HG03066 (cell line): Measurements from ENCODE around the gene PPP1R12B.
"Not testable (repeated sequence)": the region's sequence is repeated elsewhere in the genome, so short reads cannot be mapped to it uniquely, and the experiment has no call there.

ENCODE experiments used
- ATAC-seq: cut with Tn5 transposase; IDR thresholded peaks from one replicate; pipeline ENCODE4 v1.9.1; 2021; ENCODE audit warnings: low read depth; ENCODE audit not compliant: unreplicated experiment

Gene PPP1R12B

GRCh38 chr1:202348005-202348508 is 442 bp upstream of the PPP1R12B start:
- no peak for ATAC-seq

- peak; percentile 17 for ATAC-seq
Observed at GRCh38 chr1:202349206-202349928, 868 bp downstream of the PPP1R12B start.

GRCh38 chr1:202351725-202352124 is 3.2 kb downstream of the PPP1R12B start:
- no peak for ATAC-seq

GRCh38 chr1:202352583-202353197 is 4.2 kb downstream of the PPP1R12B start:
- ATAC-seq = not testable (repeated sequence)

GRCh38 chr1:202355944-202356553 is 7.5 kb downstream of the PPP1R12B start:
- no peak for ATAC-seq

GRCh38 chr1:202357506-202357905 is 9.0 kb downstream of the PPP1R12B start:
- no peak for ATAC-seq

GRCh38 chr1:202361224-202361623 is 12.7 kb downstream of the PPP1R12B start:
- no peak for ATAC-seq

GRCh38 chr1:202361701-202362100 is 13.2 kb downstream of the PPP1R12B start:
- no peak for ATAC-seq

GRCh38 chr1:202362212-202362611 is 13.7 kb downstream of the PPP1R12B start:
- no peak for ATAC-seq

GRCh38 chr1:202365092-202365815 is 16.8 kb downstream of the PPP1R12B start:
- no peak for ATAC-seq

- no peak for ATAC-seq
Observed at GRCh38 chr1:202367271-202367670, 18.8 kb downstream of the PPP1R12B start.

GRCh38 chr1:202370906-202371305 is 22.4 kb downstream of the PPP1R12B start:
- not testable (repeated sequence) for ATAC-seq

- ATAC-seq = no peak
Observed at GRCh38 chr1:202374099-202374498, 25.6 kb downstream of the PPP1R12B start.

- not testable (repeated sequence) for ATAC-seq
Observed at GRCh38 chr1:202375175-202375574, 26.7 kb downstream of the PPP1R12B start.

GRCh38 chr1:202376247-202376646 is 27.7 kb downstream of the PPP1R12B start:
- no peak for ATAC-seq

GRCh38 chr1:202379884-202380529 is 31.5 kb downstream of the PPP1R12B start:
- not testable (repeated sequence) for ATAC-seq

GRCh38 chr1:202380535-202380934 is 32.0 kb downstream of the PPP1R12B start:
- not testable (repeated sequence) for ATAC-seq

- not testable (repeated sequence) for ATAC-seq
Observed at GRCh38 chr1:202381867-202382266, 33.4 kb downstream of the PPP1R12B start.

- ATAC-seq = not testable (repeated sequence)
Observed at GRCh38 chr1:202395831-202396230, 47.3 kb downstream of the PPP1R12B start.

- ATAC-seq = no peak
Observed at GRCh38 chr1:202397256-202397655, 48.8 kb downstream of the PPP1R12B start.
